ENCODE measurements around the gene PSMD2. TPM values are rescaled to one million over a fixed set of nuclear protein-coding genes. Genes with fewer than 3 reads are reported as not detected.

The PSMD2 gene
- total RNA-seq, 1 experiment from 2014 or later, result 536 TPM

DNA sequence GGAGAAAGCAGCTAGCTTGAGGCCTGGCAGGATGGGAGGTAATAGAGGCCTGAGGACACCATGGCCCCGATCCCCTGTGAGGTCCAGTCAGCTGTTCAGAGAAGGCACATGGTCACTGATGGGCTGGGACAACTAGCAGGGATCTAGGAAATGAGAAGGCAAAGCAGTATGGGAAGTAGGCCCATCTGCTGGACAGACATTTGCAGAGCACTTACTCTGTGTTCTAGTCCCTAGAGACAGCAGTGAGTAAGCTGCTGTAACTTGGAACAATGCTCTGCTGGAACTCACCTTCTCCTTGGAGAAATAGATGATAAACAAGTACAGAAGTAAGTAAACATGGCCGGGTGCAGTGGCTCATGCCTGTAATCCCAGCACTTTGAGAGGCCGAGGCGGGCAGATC, 16.1 kb upstream of the PSMD2 start:
- Histone ChIP-seq H3K27me3 (ENCODE audit: control insufficient read depth, insufficient read depth, low read length) (no peaks in the 10 kb centered on the region), H3K27ac (ENCODE audit: low read length) (no peak overlapping the region), H3K9me3 (ENCODE audit: control insufficient read depth, insufficient read depth, low read depth, low read length) (no peaks in the 10 kb centered on the region), H3K4me3 (ENCODE audit: low read depth in 2 of 2, low read length in 2 of 2) (no peak overlapping the region), H3K36me3 (ENCODE audit: control insufficient read depth, insufficient read depth, low read length) (no peaks in the 10 kb centered on the region), H3K4me1 (ENCODE audit: control insufficient read depth, insufficient read depth, low read length) (no peaks in the 10 kb centered on the region)
- in situ Hi-C loops (cut with HindIII; ENCODE audit: low pct_unique_long_range_greater_than_20kb, low sequenced_read_pairs), result no loop called here
- no TSS peak for BruUV-seq (replicated peaks)
- ChIA-PET CTCF (interaction anchor here (0.6 kb wide), 1 partner anchor 388 kb away, joined by 7 read pairs; no protein-coding TSS in a partner anchor), POLR2A (no interaction called here)
- intact Hi-C loops (cut with micrococcal nuclease; ENCODE audit: unreplicated experiment), result loop anchor here (10.0 kb wide), 1 partner anchor 138 kb away; no protein-coding TSS in a partner anchor
- TF ChIP-seq, protein P1, sequence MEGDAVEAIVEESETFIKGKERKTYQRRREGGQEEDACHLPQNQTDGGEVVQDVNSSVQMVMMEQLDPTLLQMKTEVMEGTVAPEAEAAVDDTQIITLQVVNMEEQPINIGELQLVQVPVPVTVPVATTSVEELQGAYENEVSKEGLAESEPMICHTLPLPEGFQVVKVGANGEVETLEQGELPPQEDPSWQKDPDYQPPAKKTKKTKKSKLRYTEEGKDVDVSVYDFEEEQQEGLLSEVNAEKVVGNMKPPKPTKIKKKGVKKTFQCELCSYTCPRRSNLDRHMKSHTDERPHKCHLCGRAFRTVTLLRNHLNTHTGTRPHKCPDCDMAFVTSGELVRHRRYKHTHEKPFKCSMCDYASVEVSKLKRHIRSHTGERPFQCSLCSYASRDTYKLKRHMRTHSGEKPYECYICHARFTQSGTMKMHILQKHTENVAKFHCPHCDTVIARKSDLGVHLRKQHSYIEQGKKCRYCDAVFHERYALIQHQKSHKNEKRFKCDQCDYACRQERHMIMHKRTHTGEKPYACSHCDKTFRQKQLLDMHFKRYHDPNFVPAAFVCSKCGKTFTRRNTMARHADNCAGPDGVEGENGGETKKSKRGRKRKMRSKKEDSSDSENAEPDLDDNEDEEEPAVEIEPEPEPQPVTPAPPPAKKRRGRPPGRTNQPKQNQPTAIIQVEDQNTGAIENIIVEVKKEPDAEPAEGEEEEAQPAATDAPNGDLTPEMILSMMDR (IDR thresholded peaks at IDR 0.05), result no peak
- no peak for TF ChIP-seq POLR2AphosphoS5 (IDR thresholded peaks at IDR 0.05; ENCODE audit: low read depth, low read length)
- ATAC-seq (no peak), DNase-seq (ENCODE audit: low read depth, low spot score) (no peak)

- no peak for TF ChIP-seq POLR2AphosphoS5 (IDR thresholded peaks at IDR 0.05; ENCODE audit: low read depth, low read length)
- TF ChIP-seq, protein P1 (IDR thresholded peaks at IDR 0.05), result no peak
- TF ChIP-seq TCF7L2 (IDR thresholded peaks at IDR 0.05; ENCODE audit: low read depth, low read length), result no peak
- no peak for TF ChIP-seq SIN3A (IDR thresholded peaks at IDR 0.05; ENCODE audit: borderline replicate concordance, insufficient read depth, low read depth, low read length)
- no peak for TF ChIP-seq REST (IDR thresholded peaks at IDR 0.05; ENCODE audit: insufficient read depth in 1 of 2, low read depth in 2 of 2, low read length in 1 of 2)
- Histone ChIP-seq H3K4me3 (ENCODE audit: low read depth in 2 of 2, low read length in 2 of 2) (no peak overlapping the region), H3K27me3 (ENCODE audit: control insufficient read depth, insufficient read depth, low read length) (no peaks in the 10 kb centered on the region), H3K4me1 (ENCODE audit: control insufficient read depth, insufficient read depth, low read length) (no peaks in the 10 kb centered on the region), H3K9me3 (ENCODE audit: control insufficient read depth, insufficient read depth, low read depth, low read length) (no peaks in the 10 kb centered on the region), H3K36me3 (ENCODE audit: control insufficient read depth, insufficient read depth, low read length) (no peaks in the 10 kb centered on the region), H3K27ac (ENCODE audit: low read length) (no peak overlapping the region)
- CTCF ChIA-PET, result interaction anchor here (0.6 kb wide), 2 partner anchors 114 to 389 kb away, joined by 3 to 7 read pairs; no protein-coding TSS in a partner anchor
- no TSS peak for BruUV-seq (replicated peaks)
- POLR2A ChIA-PET, result no interaction called here
- intact Hi-C loops (cut with micrococcal nuclease; ENCODE audit: unreplicated experiment) (loop anchor here (10.0 kb wide), 1 partner anchor 139 kb away; no protein-coding TSS in a partner anchor), in situ Hi-C loops (cut with HindIII; ENCODE audit: low pct_unique_long_range_greater_than_20kb, low sequenced_read_pairs) (no loop called here)
- DNase-seq (ENCODE audit: low read depth, low spot score), result no peak
- ATAC-seq, result no peak
Observed at GRCh38 chr3:184283681-184284080, 15.4 kb upstream of the PSMD2 start.

Data from Panc1 (cell line).